ENCODE measurements around the gene CAT. TPM values are rescaled to one million over a fixed set of nuclear protein-coding genes. Genes with fewer than 3 reads are reported as not detected.

Gene CAT
- total RNA-seq, 1 donor from 2014 or later = 31.1 TPM

DNA sequence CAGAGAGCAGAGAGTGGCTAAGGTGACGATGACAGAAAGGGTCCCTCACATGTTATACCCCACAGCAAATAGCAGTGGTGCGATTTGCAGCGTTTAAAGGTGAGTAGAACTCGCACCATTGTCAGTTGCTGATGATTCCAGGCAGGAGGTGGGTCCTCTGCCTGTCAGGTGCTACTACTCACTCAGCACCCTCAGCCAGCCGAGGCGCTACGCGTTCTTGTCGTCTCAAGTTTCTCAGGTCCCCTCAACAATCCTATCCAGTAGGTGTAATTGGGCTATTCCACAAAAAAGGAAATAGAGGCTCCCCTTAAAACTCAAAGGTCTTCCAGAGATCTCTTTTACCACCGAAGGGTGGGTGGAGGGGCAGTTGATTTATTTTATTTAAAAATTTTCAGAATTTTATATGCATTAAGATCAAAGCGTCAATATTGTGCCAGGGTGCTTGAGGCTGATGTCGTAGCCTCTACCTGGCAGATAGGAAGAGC, 56.5 kb downstream of the CAT start:
- Mint-ChIP-seq H3K27ac (ENCODE audit: unreplicated experiment) (no peak overlapping the region), H3K36me3 (ENCODE audit: low read depth) (no peaks in the 10 kb centered on the region), H3K9me3 (ENCODE audit: low read depth) (no peaks in the 10 kb centered on the region), H3K4me3 (ENCODE audit: unreplicated experiment) (no peak overlapping the region), H3K4me1 (ENCODE audit: low read depth) (no peaks in the 10 kb centered on the region), H3K27me3 (ENCODE audit: low read depth) (peaks cover 4% of the 10 kb centered on the region)
- DNase-seq (ENCODE audit: low spot score) = no peak
- TF ChIP-seq, protein P1, sequence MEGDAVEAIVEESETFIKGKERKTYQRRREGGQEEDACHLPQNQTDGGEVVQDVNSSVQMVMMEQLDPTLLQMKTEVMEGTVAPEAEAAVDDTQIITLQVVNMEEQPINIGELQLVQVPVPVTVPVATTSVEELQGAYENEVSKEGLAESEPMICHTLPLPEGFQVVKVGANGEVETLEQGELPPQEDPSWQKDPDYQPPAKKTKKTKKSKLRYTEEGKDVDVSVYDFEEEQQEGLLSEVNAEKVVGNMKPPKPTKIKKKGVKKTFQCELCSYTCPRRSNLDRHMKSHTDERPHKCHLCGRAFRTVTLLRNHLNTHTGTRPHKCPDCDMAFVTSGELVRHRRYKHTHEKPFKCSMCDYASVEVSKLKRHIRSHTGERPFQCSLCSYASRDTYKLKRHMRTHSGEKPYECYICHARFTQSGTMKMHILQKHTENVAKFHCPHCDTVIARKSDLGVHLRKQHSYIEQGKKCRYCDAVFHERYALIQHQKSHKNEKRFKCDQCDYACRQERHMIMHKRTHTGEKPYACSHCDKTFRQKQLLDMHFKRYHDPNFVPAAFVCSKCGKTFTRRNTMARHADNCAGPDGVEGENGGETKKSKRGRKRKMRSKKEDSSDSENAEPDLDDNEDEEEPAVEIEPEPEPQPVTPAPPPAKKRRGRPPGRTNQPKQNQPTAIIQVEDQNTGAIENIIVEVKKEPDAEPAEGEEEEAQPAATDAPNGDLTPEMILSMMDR (IDR thresholded peaks at IDR 0.05) = no peak

DNA sequence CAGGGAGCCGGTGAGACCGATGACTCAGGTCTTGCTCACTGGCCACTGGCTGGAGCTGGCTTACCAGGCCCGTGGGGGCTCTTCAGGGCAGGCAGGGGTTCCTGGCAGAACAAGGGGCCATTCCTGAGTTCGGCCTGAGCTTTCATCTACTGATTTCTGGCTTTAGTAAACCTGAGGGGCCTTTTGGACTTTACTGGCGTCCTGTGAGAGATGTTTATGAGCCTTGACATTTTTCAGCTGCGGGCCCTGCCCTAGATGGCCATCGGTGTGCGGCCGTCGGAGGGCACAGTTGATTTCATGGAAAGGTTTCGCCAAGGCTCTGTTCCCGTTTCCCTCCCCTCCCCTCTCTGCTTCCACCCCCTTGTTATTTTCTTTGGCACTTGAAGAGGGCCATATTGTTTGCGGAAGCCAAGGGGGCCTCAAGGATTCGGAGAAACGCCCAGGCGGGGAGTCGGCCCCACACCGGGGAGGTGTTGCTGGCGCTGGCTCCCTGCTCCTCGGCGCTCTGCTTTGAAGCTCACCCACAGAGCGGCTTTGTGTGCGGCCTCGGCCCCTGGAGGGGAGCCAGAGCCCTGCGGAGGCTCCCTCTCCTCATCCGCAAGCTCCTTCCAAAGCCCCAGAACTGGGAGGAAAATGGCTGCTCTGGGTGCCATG, 57.1 kb downstream of the CAT start:
- TF ChIP-seq, protein P1 (IDR thresholded peaks at IDR 0.05) = no peak
- DNase-seq (ENCODE audit: low spot score) = no peak
- no peaks in the 10 kb centered on the region for H3K36me3 Mint-ChIP-seq (ENCODE audit: low read depth)
- H3K4me3 Mint-ChIP-seq (ENCODE audit: unreplicated experiment) = no peak overlapping the region
- peaks cover 4% of the 10 kb centered on the region for H3K27me3 Mint-ChIP-seq (ENCODE audit: low read depth)
- H3K27ac Mint-ChIP-seq (ENCODE audit: unreplicated experiment) = no peak overlapping the region
- no peaks in the 10 kb centered on the region for H3K9me3 Mint-ChIP-seq (ENCODE audit: low read depth)
- H3K4me1 Mint-ChIP-seq (ENCODE audit: low read depth) = no peaks in the 10 kb centered on the region

DNA sequence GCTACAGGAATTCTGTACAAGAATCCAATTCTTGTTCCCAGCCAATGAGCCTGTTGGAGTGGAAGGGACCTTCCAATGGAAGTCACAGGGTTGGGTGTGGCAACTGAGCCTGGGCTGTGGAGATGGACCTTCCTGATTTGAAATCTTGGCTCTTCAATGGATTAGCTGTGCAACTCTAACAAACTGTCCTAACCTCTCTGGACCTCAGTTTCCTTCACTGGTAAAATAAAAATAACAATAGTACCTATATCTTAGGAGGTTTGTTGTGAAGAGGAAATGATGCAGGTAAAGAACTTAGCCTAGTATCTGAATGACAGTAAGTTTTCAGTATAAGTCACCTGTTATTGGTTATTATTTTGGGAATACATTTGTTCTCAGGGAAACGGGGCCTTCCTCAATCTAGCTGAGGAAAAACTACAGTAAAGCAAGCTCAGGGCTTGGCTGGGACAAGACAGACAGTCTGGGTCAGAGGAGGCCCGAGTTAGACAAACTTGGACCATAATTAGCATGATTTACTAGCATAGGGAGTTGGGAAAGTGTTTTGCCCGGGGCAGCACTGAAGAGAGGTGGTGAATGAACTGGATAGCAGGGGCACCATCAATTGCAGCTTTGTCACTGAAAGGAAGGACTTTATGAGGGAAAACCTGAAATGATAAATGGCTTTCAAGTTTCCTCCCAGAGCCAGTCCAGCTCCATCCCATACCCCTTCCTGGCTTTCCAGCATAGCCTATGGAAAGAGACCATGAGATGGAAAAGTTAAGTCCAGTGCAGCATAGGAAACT, 61.2 kb downstream of the CAT start:
- H3K9me3 Mint-ChIP-seq (ENCODE audit: low read depth) = no peaks in the 10 kb centered on the region
- H3K4me3 Mint-ChIP-seq (ENCODE audit: unreplicated experiment) = no peak overlapping the region
- TF ChIP-seq, protein P1 (IDR thresholded peaks at IDR 0.05) = no peak
- H3K4me1 Mint-ChIP-seq (ENCODE audit: low read depth) = peaks cover 11% of the 10 kb centered on the region
- H3K27ac Mint-ChIP-seq (ENCODE audit: unreplicated experiment) = no peak overlapping the region
- peaks cover 1% of the 10 kb centered on the region for H3K27me3 Mint-ChIP-seq (ENCODE audit: low read depth)
- DNase-seq (ENCODE audit: low spot score) = no peak
- no peaks in the 10 kb centered on the region for H3K36me3 Mint-ChIP-seq (ENCODE audit: low read depth)

DNA sequence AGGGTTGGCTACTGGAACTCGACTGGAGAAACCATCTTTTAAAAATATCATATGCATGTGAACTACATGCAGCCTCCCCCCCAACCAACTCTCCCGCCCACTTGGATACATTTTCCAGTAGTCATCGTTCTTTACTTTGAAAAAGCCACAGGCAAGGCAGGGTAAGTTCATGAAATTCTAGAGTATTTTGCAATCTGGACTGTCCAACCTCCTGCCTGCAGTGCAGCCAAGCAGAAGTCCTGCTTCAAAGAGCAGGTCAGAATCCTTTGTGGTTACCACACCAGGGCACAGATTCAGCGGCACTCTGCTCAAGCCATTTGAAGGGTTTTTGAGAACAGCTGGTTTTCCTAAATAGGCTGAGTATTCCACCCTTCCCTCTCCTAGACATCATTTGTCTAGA, 62.8 kb downstream of the CAT start:
- TF ChIP-seq, protein P1 (IDR thresholded peaks at IDR 0.05) = no peak
- H3K36me3 Mint-ChIP-seq (ENCODE audit: low read depth) = no peaks in the 10 kb centered on the region

DNA sequence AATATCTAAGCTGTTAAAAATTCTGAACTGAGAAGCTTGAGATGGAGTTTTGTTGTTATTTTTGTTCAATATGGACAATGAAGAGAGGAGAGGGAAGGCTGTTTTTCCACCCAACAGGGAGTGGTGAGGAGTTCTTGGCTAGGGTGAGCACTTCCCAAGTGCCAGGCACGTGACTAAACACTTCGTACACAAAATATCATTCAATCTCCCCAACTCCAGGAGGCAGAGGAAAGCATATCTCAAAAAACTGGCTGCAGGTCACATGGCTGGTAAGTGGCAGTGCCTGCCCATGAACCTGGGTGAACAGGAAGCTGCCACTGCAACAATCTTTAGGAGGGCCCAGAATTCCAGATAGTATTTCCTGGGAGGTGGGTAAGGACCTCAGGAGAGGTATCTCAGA, 63.2 kb downstream of the CAT start:
- DNase-seq (ENCODE audit: low spot score) = no peak
- no peak overlapping the region for H3K4me3 Mint-ChIP-seq (ENCODE audit: unreplicated experiment)
- H3K4me1 Mint-ChIP-seq (ENCODE audit: low read depth) = peaks cover 11% of the 10 kb centered on the region
- H3K27ac Mint-ChIP-seq (ENCODE audit: unreplicated experiment) = no peak overlapping the region
- peaks cover 2% of the 10 kb centered on the region for H3K27me3 Mint-ChIP-seq (ENCODE audit: low read depth)
- H3K36me3 Mint-ChIP-seq (ENCODE audit: low read depth) = no peaks in the 10 kb centered on the region
- H3K9me3 Mint-ChIP-seq (ENCODE audit: low read depth) = no peaks in the 10 kb centered on the region
- TF ChIP-seq, protein P1 (IDR thresholded peaks at IDR 0.05) = no peak

More for the DNA sequence above, 62.8 kb downstream of the CAT start:
- no peak overlapping the region for H3K4me3 Mint-ChIP-seq (ENCODE audit: unreplicated experiment)
- no peak for DNase-seq (ENCODE audit: low spot score)
- no peaks in the 10 kb centered on the region for H3K9me3 Mint-ChIP-seq (ENCODE audit: low read depth)
- H3K27ac Mint-ChIP-seq (ENCODE audit: unreplicated experiment) = no peak overlapping the region
- peaks cover 11% of the 10 kb centered on the region for H3K4me1 Mint-ChIP-seq (ENCODE audit: low read depth)
- peaks cover 2% of the 10 kb centered on the region for H3K27me3 Mint-ChIP-seq (ENCODE audit: low read depth)

All from chondrocyte (in vitro differentiated cells).